Measurements from ENCODE around the gene WFDC2. TPM values are rescaled to one million over a fixed set of nuclear protein-coding genes. Genes with fewer than 3 reads are reported as not detected.

Gene WFDC2
- total and polyA plus RNA-seq, 10 of the 15 experiments (the other 5 are each of a cell fraction or from before 2014, with no cell fraction given) = 0.13 TPM; not detected in 9

DNA sequence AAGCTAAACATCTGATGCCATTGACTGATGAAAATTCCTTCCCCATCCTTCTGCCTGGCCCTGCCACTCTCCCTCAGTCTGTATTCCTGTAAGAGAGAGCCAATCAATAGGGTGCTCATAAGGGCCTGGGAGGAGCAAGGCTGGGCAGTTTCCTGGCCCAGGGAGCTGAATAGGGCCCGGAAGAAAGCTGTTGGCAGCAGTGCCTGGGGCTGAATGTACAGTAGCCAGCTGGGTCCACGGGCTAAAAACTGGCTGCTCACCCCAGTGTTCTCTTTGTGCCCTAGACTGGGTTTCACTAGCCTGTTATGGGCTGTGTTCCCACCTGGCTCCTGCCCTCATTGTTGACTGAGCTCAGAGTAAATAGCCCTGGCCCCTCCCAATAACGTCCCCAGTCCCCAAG is 1.7 kb upstream of the WFDC2 start:
- Histone ChIP-seq H3K79me2 (ENCODE audit: control insufficient read depth, insufficient read depth, low read length) (no peaks in the 10 kb centered on the region), H4K20me1 (ENCODE audit: control insufficient read depth, insufficient read depth) (no peaks in the 10 kb centered on the region), H3K27me3 (replicated peaks in 1 of 2; ENCODE audit: control insufficient read depth in 2 of 2, insufficient read depth in 2 of 2, low read length in 1 of 2) (peaks cover 7 to 35% of the 10 kb centered on the region in 2 experiments), H2AFZ (ENCODE audit: control insufficient read depth, low read depth, low read length) (no peak overlapping the region), H3K4me3 (no peak overlapping the region), H3K36me3 (ENCODE audit: control insufficient read depth in 2 of 2, insufficient read depth in 2 of 2, low read length in 1 of 2) (no peaks in the 10 kb centered on the region), H3K4me2 (ENCODE audit: control insufficient read depth, insufficient read depth) (no peak overlapping the region), H3K9ac (ENCODE audit: control insufficient read depth, insufficient read depth, low read length) (no peak overlapping the region), H3K4me1 (ENCODE audit: control insufficient read depth, insufficient read depth, low read length) (peaks cover 7% of the 10 kb centered on the region), H3K27ac (ENCODE audit: control insufficient read depth, insufficient read depth) (no peak overlapping the region), H3K9me3 (replicated peaks; ENCODE audit: control insufficient read depth, insufficient read depth, low read length) (no peaks in the 10 kb centered on the region)
- FAIRE-seq (no peak), DNase-seq (ENCODE audit: low read depth, low spot score) (no peak), ATAC-seq (no peak)
- TF ChIP-seq ZSCAN29 (IDR thresholded peaks at IDR 0.05) (no peak), YY1 (IDR thresholded peaks at IDR 0.05; ENCODE audit: low read depth, low read length) (no peak), ESRRA (IDR thresholded peaks at IDR 0.05; ENCODE audit: low read length) (no peak), MEF2B (IDR thresholded peaks at IDR 0.05; ENCODE audit: partially characterized antibody, poor library complexity, severe bottlenecking) (no peak), SUZ12 (IDR thresholded peaks at IDR 0.05; ENCODE audit: unreplicated experiment) (no peak), NFIC (IDR thresholded peaks at IDR 0.05; ENCODE audit: low read depth, low read length) (no peak), SIN3A (IDR thresholded peaks at IDR 0.05; ENCODE audit: low read depth, low read length) (no peak), RFX5 (IDR thresholded peaks at IDR 0.05; ENCODE audit: low read depth, low read length) (no peak)
- TF ChIP-seq, protein P1, sequence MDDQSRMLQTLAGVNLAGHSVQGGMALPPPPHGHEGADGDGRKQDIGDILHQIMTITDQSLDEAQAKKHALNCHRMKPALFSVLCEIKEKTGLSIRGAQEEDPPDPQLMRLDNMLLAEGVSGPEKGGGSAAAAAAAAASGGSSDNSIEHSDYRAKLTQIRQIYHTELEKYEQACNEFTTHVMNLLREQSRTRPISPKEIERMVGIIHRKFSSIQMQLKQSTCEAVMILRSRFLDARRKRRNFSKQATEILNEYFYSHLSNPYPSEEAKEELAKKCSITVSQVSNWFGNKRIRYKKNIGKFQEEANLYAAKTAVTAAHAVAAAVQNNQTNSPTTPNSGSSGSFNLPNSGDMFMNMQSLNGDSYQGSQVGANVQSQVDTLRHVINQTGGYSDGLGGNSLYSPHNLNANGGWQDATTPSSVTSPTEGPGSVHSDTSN (IDR thresholded peaks at IDR 0.05; ENCODE audit: insufficient replicate concordance, low read depth, low read length) = no peak
- TF ChIP-seq, protein P2, sequence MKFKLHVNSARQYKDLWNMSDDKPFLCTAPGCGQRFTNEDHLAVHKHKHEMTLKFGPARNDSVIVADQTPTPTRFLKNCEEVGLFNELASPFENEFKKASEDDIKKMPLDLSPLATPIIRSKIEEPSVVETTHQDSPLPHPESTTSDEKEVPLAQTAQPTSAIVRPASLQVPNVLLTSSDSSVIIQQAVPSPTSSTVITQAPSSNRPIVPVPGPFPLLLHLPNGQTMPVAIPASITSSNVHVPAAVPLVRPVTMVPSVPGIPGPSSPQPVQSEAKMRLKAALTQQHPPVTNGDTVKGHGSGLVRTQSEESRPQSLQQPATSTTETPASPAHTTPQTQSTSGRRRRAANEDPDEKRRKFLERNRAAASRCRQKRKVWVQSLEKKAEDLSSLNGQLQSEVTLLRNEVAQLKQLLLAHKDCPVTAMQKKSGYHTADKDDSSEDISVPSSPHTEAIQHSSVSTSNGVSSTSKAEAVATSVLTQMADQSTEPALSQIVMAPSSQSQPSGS (IDR thresholded peaks at IDR 0.05; ENCODE audit: low read length) = no peak
- TF ChIP-seq, protein P3, sequence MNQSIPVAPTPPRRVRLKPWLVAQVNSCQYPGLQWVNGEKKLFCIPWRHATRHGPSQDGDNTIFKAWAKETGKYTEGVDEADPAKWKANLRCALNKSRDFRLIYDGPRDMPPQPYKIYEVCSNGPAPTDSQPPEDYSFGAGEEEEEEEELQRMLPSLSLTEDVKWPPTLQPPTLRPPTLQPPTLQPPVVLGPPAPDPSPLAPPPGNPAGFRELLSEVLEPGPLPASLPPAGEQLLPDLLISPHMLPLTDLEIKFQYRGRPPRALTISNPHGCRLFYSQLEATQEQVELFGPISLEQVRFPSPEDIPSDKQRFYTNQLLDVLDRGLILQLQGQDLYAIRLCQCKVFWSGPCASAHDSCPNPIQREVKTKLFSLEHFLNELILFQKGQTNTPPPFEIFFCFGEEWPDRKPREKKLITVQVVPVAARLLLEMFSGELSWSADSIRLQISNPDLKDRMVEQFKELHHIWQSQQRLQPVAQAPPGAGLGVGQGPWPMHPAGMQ (IDR thresholded peaks at IDR 0.05; ENCODE audit: borderline replicate concordance) = no peak
- SMC1A ChIA-PET (ENCODE audit: uncharacterized antibody, unreplicated experiment) = no interaction called here
- 0% methylated on average over 3 of the region's 3 CpGs for WGBS (ENCODE audit: insufficient coverage, insufficient replicate concordance, low lambda C conversion rate, missing lambda C conversion rate)
- CTCF ChIA-PET = interaction anchor here (0.7 to 1.2 kb wide), 3 partner anchors 9 to 95 kb away, joined by 3 to 4 read pairs (median 3); no protein-coding TSS in a partner anchor
- intact Hi-C loops (cut with micrococcal nuclease; ENCODE audit: unreplicated experiment) (no loop called here), in situ Hi-C loops (cut with MboI) (no loop called here)
- no TSS peak for BruUV-seq (replicated peaks)
- POLR2A ChIA-PET = interaction anchor here (1.3 kb wide), 1 partner anchor 14 kb away, joined by 4 read pairs; no protein-coding TSS in a partner anchor
- RAD21 ChIA-PET (ENCODE audit: unreplicated experiment) = no interaction called here
